Superior temporal gyrus (tissue), 1 donor: ENCODE measurements around the gene TRIM22.

Experiments used
- DNase-seq: peaks from one replicate; pipeline ENCODE4 v3.0.0-alpha.2; 2016; ENCODE audit errors: extremely low spot score

Gene TRIM22

DNA sequence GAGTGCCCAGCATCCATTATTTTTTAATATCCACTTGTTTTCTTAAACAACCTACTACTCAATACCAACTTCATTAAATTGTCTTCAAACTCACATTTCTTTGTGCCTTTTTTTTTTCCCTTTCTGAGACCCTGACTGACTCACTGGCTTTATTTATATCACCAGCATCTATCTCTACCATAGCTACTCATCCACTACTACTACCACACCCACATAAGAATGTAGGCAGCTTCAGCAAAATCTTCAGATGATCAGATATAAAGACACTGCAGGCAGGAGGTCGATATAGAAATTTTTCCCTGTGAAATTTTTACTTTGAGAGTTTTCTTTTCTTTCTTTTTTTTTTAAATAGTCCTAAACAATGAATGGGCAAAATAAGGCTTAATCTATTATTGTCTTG, 48.8 kb downstream of the TRIM22 start:
- DNase-seq = no peak

GRCh38 chr11:5746614-5747013, 57.0 kb downstream of the TRIM22 start:
- DNase-seq = no peak

DNA sequence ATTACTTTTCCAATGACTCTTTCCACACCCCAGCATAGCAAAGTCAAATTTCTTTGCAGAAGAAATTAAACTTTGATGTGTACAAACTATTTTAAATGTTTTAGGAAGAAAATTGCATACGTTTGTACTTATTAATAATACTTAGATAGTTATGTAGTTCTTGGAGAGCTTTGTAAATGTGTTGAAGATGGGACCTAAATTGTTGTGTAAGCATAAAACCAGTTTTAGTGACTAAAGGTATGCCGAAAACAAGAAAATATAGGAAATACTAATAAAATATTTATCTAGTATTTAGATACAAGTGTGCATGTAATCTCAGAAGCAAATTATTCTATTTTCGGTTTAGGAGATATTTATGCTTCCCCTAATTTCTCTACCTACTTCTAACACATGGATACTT, 60.2 kb downstream of the TRIM22 start:
- DNase-seq = no peak

- no peak for DNase-seq
Measured at GRCh38 chr11:5753943-5754342, 64.4 kb downstream of the TRIM22 start, which contains the start of gene OR52N4. TSS of gene OR52N4 (plus strand) at chr11:5754243. CDS start at chr11:5754741, 498 bp downstream.
